Fibroblast of skin of left quadriceps (primary cell): Measurements from ENCODE around the gene ZNF317.

Experiments used
- DNase-seq, 2 experiments: peaks; one replicate each; pipeline ENCODE4 v3.0.0-alpha.2; 2013; ENCODE audit warnings: low read depth in 2 of 2

Gene ZNF317

GRCh38 chr19:9140159-9140874 is at the start of gene ZNF317:
Gene ZNF317 (plus strand): TSS chr19:9140397. CDS start chr19:9156017, 15,620 bp downstream.
- peak; percentile 86 to 87 for DNase-seq

GRCh38 chr19:9107375-9107774 is 32.8 kb upstream of the ZNF317 start, which contains the start of gene OR7G2:
Gene OR7G2 (minus strand): TSS chr19:9107475. CDS start chr19:9103243, 4,232 bp downstream.
- DNase-seq: no peak

- DNase-seq: no peak
These were observed 30.2 kb upstream of the ZNF317 start for GRCh38 chr19:9109959-9110358.

GRCh38 chr19:9115307-9115813 is 24.8 kb upstream of the ZNF317 start, which contains the start of gene OR7G1:
Gene OR7G1 (minus strand): TSS chr19:9115763. CDS start chr19:9115763, 0 bp downstream.
- no peak for DNase-seq

DNA sequence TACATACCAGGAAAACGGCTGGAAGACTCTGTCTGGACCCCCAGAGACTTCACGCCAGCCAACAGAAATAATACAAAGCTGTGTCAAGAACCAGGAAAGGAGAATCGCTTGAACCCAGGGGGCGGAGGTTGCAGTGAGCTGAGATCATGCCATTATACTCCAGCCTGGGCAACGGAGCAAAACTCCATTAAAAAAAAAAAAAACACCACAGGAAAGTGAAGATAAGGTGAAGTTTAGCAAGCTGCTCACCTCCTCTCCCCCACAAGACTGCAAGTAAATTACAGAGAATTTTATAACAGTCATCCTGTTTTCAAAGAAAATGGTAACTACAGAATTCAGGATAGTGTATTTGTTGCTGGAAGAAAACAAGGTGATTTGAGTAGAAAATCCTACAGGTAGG is 23.6 kb upstream of the ZNF317 start:
- no peak for DNase-seq

- no peak for DNase-seq
These were observed 13.2 kb upstream of the ZNF317 start, which contains the start of gene OR7G3 for GRCh38 chr19:9126900-9127405. Gene OR7G3 (minus strand): TSS chr19:9126950. CDS start chr19:9126950, 0 bp downstream.

GRCh38 chr19:9128171-9128570 is 12.0 kb upstream of the ZNF317 start:
- no peak for DNase-seq

DNA sequence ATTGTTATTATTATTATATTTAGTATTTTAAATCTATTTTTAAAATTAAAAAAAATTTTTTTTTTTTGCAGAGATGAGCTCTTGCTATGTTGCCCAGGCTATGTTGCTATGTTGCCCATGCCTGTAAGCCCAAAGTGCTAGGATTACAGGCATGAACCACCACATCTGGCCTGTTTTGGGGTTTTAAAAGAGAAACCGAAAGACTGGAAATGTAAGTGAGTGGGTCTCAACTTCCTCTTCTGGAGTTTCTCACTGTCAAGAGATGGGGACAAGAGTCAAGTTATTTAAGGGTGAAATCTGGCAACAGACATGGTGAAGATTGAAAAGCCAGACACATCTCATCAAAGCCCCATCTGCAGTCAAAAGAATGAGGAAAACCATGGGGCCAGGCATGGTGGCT is 9.2 kb upstream of the ZNF317 start:
- no peak for DNase-seq

GRCh38 chr19:9132422-9132821 is 7.8 kb upstream of the ZNF317 start:
- DNase-seq: no peak

DNA sequence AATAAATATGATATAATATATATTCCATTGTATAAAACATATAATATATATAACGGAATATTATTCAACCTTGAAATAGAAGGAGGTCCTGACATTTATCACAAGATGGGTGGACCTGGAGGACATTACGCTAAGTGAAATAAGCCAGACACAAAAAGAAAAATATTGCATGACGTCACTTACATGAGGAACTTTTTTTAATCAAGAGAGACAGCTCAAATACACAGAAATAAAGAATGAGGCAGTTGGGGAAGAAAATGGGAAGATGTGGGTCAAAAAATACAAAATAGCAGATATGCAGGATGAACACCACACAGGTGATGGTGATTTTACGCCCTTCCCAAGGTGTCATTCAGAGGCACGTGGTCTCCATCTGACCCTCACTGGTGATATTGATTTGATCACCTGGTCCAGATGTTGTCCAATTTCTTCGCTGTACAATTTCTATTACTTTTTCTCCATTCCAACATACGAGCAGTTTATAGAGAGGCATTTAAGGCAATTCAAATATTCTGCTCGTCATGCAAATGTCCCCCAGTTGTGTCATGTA is 513 bp upstream of the ZNF317 start:
- DNase-seq: no peak

- DNase-seq: no peak
These were observed 4.7 kb downstream of the ZNF317 start for GRCh38 chr19:9144920-9145319.

DNA sequence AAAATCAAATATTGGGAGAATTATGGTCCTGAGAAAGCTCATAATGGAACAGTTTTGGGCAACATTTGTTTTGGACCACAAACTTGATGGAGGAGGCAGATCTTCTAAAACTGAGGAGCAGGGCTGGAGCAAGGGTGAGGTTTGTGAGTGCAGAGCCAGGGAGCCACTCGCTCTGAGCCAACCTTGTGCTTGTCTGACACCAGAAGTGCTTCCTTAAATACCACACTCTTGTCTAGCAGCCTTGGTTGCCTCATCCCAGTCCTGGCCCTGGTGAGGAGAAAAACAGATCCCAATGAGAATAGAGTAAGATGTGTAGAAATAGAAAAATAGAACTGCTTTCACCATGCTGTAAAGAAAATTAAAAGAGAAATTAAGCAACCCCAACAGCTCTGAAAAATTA is 6.7 kb downstream of the ZNF317 start:
- DNase-seq: no peak

GRCh38 chr19:9148697-9149096 is 8.5 kb downstream of the ZNF317 start:
- no peak for DNase-seq

DNA sequence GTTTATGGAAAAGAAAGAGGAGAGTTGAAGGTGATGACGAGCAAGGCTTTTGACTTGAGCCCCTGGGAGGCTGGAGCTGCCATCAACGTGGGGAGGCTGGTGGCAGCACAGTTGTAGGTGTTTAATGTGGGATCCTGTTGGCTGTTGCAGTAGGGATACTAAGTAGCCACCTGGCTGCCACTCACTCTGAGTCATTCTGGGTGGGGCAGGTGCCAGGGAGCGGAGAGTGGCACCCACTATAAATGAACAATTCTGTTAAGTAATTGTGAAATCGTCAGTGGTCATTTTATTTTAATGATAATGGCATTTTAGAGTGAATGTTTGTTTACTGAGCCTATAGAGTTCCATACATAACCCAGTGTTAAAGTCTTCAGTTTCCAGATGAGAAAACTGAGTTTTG is 9.8 kb downstream of the ZNF317 start:
- no peak for DNase-seq

DNA sequence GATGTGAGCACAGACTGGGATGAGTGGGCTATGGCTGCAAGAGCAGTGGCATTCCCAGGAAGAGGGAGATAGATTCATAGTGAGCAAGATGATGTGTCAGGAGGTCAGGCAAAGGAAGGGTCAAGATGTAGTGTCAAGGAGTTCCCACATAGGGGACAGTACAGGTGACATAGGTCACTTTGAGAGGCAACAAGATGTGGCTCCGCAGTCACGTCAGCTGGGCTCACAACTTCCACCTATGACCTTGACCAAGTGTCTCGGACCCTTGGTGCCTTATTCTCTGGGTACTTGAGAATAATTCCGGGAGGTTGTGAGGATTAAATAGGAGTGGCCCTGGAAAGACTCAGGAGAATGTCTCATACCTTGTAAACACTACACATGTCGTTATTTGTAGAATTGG is 10.5 kb downstream of the ZNF317 start:
- no peak for DNase-seq

DNA sequence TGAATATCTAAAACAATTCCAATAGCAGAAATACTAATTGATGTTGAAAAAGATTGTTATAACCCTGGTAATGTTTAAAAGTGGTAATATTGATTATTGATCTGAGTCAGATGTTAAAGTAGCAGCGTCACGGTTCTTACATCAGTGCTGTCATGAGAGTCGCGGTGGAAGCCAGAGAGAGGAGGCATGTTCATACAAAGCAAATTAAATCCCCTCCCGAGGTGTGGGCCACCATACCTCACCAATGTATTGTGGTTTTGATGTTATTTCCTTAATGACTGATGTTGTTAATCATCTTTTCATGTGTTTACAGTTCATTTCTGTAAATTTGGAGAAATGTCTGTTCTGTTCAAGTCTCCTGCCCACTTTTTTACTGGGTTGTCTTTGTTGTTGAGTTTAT is 11.2 kb downstream of the ZNF317 start:
- DNase-seq: no peak

GRCh38 chr19:9155591-9155990 is 15.4 kb downstream of the ZNF317 start:
- no peak for DNase-seq

GRCh38 chr19:9156304-9156703 is 16.1 kb downstream of the ZNF317 start:
- DNase-seq: no peak

GRCh38 chr19:9159891-9160290 is 19.7 kb downstream of the ZNF317 start:
- no peak for DNase-seq

DNA sequence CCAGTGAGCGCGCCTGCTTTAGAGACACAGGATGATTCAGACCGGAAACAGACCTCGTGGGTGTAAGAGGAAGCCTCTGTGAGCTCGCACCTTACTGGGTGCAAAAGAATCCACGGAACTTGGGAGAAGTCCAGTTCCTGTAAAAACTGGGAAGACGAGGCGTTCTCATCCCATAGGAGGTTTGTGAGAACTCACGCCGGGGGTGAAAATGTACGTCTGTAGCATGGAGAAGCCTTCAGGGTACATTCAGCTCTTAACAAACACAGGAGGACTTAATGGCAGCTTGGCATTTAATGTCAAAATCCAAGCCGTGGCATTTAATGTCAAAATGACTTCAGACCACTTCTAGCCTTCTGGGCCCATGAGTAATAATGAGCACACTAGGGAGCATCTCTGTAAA is 21.2 kb downstream of the ZNF317 start:
- DNase-seq: no peak

GRCh38 chr19:9165261-9165660 is 25.1 kb downstream of the ZNF317 start:
- no peak for DNase-seq

DNA sequence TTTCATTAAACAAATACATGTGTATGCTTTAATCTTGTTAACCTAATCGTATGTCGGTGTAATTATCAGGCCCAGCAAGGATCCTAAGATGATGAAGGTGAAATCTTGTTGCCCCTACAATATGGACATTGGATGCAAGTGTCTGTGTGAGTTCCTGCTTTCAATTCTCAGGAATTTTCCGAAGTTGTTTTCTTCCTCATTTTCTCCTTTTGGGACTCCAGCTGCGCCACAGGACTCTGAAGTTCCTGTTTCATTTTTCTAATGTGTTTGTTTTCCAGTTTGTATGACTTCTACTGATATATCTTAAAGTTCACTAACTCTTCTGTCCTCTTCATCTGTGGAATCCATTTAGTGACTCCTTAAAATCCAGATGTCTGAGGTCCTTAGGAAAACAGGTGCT is 26.6 kb downstream of the ZNF317 start:
- no peak for DNase-seq

GRCh38 chr19:9171393-9171991 is 31.3 kb downstream of the ZNF317 start:
- no peak for DNase-seq
